Measurements from ENCODE around the gene TTC12.
"Not testable (repeated sequence)": the region's sequence is repeated elsewhere in the genome, so short reads cannot be mapped to it uniquely, and the experiment has no call there.

The TTC12 gene

GRCh38 chr11:113286009-113286408, 28.4 kb upstream of the TTC12 start:
- no peak for DNase-seq (ENCODE audit: low read depth in 2 of 3, low spot score in 1 of 3)

DNA sequence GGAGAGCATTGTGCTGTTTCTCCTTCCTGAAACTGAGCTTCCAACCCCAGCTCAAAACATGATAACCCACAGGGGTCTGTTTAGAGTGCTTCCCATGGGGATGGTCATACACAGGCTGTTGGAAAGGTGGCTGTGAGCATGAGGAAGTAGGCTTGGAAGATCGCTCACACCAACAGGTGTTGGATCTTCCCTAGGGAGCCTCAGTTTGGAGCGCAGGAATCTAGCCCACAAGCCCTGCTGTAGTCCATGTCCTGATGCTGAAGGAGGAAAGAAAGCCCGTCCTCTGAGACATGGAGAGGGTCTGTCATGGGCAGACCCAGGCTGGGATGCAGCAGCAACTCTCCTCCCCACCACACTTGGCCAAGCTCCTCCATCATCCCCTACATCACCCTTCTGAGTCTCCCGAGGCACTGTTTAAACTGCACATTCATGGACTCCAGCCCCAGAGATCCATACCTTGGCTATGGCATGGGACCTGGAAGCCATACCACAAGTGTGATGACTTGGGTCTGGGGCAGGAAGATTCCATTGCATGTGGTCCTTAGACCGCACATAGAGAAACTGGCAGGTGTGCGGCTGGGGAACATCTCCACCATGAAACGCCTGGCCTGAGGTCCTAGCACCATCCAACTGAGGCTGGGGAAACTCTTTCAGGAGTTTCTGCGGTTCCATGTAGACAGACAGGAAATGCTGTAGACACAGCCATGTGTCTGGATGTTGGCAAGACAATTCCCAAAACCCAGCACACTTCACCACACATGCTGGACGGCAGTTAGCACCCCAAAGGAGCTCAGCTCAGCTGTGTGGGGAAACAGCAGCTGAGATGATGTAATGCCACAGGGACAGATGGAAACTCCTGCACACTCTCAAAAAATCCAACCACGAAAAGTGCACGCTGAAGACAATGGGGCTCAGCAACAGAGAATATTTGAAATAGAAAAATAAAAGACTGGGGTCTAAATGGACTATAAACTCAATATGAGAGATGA, 27.6 kb upstream of the TTC12 start:
- no peak for DNase-seq (ENCODE audit: low read depth in 2 of 3, low spot score in 1 of 3)

DNA sequence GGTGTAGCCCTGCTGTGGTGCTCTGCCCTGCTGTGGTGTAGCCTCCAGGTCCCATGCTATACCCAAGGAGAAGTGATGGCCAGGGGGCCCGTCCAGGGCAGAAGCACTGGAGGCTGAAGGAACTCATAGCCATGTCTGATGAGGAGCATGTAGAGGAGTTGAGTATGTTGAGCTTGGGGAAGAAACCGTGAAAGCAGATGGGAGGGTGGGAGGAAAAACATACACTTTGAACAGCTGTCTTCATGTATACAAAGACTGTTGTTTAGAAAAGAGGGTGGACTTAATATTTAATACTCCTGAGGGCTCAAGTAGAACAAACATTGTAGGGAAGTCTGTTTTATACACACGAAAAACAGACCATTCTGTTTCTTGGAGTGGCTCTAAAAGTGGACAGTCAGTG, 26.6 kb upstream of the TTC12 start:
- no peak for DNase-seq (ENCODE audit: low read depth in 2 of 3, low spot score in 1 of 3)

- no peak for DNase-seq (ENCODE audit: low read depth in 2 of 3, low spot score in 1 of 3)
Observed at GRCh38 chr11:113288286-113288863, 26.0 kb upstream of the TTC12 start.

DNA sequence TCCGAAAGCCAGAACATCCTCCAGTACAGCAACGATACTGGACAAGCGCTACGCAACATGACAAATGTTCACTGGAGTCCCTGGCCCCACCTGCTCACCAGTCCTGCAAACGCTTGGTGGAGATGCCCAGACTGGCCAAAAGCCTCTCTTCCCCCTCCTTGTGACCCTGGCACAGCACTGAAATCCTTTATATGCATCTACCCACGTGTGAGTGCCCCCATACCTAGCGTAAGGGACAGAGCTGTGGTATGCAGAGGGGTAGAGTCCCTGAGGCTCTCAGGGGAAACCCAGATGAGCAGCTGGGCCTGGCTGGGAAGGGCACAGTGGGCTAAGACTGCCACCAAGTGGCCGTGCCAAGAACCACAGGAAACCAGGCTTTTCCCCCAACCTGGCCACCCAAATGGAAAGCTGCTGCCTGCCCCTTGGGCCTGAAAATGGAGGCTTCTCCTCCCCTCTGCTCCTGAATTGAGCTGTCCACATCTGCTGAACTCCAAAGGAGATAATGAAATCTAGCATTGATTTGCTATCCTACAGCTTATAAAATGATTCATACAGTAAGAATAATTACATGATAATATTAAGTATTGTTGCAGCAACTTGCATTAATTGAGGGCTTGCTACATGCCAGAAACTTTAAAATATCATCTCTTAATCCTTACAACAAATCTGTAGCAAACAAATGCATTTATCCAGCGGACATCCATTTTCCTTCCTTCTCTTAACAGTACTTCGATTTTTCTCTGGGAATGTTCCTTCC, 24.8 kb upstream of the TTC12 start:
- DNase-seq (ENCODE audit: low read depth in 2 of 3, low spot score in 1 of 3) = peak; percentile 48 to 60 (median 55)

DNA sequence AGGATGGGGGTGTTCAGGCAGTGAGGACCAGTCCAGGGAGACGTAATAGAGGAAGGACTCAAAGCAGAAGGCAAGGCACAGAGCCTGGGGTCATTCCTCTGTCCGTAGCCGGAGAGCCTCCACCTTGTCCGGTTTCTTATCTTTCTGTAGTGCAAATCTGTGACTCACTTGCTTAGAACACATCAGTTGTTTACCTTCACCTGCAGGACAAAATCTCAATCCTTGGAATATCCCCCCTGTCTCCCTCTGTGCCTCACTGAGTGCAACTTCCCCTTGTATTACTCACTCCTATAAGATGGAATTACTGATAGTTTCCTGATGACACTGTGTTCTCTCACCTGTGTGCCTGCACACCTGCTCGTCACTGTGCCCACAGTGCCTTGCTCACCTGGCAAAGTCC, 20.4 kb upstream of the TTC12 start:
- DNase-seq (ENCODE audit: low read depth in 2 of 3, low spot score in 1 of 3) = no peak

GRCh38 chr11:113295993-113296392, 18.4 kb upstream of the TTC12 start:
- DNase-seq (ENCODE audit: low read depth in 2 of 3, low spot score in 1 of 3) = no peak

DNA sequence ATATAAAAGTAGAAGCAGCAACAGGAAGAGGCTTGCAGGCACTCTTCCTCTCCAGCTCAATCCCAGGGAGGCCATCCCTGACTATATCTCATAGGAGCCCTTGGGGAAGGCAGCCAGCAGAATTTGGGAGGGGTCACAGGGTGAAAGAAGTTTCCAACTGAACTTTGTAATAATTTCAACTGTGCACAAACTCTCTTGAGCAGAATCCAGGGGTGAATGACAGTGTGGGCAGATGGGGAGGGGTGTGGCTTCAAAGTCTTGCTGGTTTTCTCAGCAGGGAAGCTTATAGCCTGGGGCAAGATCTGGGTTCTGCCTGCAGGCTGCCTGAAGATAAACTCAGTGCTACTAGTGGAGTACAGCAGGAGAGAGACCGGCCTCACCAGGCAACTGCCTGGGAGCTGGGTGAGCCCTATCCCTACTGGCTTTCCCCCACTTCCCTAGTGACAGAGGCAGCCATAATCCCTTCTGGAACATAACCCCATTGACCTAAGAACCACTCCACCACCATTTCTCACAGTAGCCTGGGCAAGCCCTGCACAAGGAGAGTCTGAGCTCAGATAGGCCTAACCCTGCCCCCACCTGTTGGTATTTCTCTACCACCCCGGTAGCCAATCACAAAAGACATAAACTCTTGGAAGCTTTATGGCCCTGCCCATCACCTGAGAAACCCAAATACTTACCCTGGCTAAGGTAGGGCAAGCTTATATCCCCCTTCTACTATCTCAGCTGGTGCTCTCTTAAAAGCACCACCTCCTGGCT, 17.8 kb upstream of the TTC12 start:
- no peak for DNase-seq (ENCODE audit: low read depth in 2 of 3, low spot score in 1 of 3)

- DNase-seq (ENCODE audit: low read depth in 2 of 3, low spot score in 1 of 3) = not testable (repeated sequence)
Observed at GRCh38 chr11:113298496-113298895, 15.9 kb upstream of the TTC12 start.

- no peak for DNase-seq (ENCODE audit: low read depth in 2 of 3, low spot score in 1 of 3)
Observed at GRCh38 chr11:113304916-113305315, 9.5 kb upstream of the TTC12 start.

DNA sequence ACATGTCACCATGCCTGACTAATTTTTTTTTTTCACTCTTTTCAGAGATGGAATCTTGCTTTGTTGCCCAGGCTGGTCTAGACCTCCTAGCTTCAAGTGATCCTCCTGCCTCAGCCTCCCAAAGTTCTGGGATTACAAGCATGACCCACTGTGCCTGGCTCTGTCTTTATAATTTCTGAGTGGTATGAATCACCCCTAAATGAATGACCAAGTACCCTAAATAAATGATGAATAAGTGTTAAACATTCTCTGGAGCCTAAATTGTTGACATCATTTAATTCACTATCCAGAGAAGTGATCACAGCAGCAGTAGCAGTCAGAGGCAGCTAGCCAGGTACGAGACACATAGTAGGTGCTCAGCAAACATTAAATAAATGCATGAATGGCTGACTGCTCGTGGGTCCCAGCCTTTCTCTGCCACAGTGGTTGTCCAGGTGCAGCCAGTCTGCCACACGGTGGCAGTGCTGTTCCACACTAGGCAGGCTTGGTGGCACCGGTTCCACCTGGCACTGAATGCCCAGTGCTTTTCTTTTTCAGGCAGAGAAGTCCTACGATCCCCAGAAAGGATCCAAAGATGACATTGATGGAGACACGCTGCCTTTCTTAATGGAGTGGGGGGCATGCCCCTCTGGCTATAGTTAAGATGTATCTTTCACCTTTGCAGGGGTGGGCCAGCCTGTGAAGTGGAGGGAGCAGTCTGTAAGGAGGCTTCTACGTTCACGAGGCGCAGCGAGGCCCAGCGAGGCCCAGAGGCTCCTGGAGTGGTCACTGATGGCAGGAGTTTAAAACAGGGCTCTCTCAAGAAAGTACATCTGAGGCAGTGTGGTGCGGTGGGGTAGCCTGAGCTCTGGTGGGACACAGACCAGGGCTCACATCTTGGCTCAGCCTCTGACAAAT, 8.7 kb upstream of the TTC12 start:
- DNase-seq (ENCODE audit: low read depth in 2 of 3, low spot score in 1 of 3) = peak; percentile 42 to 61 (median 55)

- DNase-seq (ENCODE audit: low read depth in 2 of 3, low spot score in 1 of 3) = no peak
Observed at GRCh38 chr11:113308601-113309000, 5.8 kb upstream of the TTC12 start.

DNA sequence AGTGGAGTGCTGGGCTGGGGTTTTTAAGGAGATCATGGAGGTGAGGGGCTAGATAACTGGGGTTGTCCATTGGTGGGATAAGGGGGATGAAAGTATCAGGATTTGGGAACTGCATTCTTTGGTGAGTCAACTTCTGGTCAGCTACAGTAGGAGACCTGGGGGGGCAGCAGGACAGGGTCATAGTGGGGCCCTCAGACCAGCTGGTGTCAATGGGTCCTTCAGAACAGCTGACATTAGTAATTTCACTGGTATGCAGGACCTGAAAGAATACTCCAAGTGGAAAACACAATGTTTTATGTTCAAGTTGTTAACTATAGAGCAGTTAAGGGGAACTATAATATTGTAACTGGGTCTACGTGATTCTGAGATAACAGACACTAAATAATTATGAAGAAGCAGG, 2.8 kb upstream of the TTC12 start:
- no peak for DNase-seq (ENCODE audit: low read depth in 2 of 3, low spot score in 1 of 3)

- DNase-seq (ENCODE audit: low read depth in 2 of 3, low spot score in 1 of 3) = no peak
Observed at GRCh38 chr11:113313601-113314000, 782 bp upstream of the TTC12 start.

DNA sequence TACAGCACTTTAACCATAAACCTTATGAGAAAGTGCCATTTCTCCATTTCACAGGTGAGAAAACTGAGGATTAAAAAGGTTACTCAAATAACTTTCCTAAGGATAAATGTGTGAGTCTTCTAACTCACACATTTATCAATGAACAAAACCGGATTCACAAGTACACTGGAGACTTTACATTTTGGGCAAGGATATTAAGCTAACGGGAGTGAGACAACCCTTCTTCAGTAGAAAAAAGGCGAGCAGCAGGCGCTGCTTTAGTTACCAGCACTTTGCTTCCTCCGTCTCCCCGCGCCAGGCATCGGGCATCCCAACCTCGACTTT, 356 bp upstream of the TTC12 start:
- DNase-seq (ENCODE audit: low read depth in 2 of 3, low spot score in 1 of 3) = no peak

DNA sequence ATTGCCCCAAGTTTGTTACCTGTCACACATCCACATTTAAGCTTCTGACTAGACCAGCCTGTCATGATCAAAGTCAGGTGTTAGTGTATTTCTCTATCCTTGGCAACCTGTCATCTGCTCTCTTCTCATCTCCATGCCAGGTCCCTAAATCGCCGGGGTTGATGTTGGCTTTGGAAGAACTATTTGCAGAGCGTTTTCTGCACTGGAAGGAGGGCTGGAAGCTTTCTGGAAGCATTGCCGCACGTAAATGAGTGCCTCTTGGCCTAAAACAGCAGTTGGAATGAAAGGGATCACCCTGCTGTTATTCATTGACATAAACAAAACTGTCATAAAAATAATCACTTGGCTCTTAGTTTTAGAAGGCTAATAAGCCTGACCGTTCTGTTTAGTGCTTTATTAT, 1.4 kb downstream of the TTC12 start:
- no peak for DNase-seq (ENCODE audit: low read depth in 2 of 3, low spot score in 1 of 3)

GRCh38 chr11:113316256-113316655, 1.9 kb downstream of the TTC12 start:
- no peak for DNase-seq (ENCODE audit: low read depth in 2 of 3, low spot score in 1 of 3)

- no peak for DNase-seq (ENCODE audit: low read depth in 2 of 3, low spot score in 1 of 3)
Observed at GRCh38 chr11:113317339-113317738, 3.0 kb downstream of the TTC12 start.

DNA sequence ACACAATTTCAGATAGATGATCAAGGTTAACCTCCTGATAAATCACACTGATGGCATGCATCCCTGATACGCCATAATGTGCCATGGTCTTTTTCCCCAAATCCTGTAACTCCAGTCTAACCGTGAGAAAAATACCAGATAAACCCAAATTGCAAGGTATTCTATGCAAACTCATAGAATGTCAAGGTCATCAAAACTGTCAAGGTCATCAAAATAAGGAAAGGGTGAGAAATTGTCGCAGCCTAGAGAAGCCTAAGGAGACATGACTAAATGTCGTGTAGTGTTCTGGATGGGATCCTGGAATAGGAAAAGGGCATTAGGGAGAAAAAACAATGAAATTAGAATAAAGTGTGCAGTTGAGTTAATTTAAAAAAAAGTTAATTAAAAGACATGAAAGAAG, 4.7 kb downstream of the TTC12 start:
- DNase-seq (ENCODE audit: low read depth in 2 of 3, low spot score in 1 of 3) = no peak

GRCh38 chr11:113322158-113322557, 7.8 kb downstream of the TTC12 start:
- no peak for DNase-seq (ENCODE audit: low read depth in 2 of 3, low spot score in 1 of 3)
